ENCODE results near the gene VPS9D1. TPM values are rescaled to one million over a fixed set of nuclear protein-coding genes. Genes with fewer than 3 reads are reported as not detected.

The VPS9D1 gene
- total and polyA plus RNA-seq, 10 of the 15 experiments (the other 5 are each of a cell fraction or from before 2014, with no cell fraction given): 0.65 to 4.2 (median 1.1) TPM

DNA sequence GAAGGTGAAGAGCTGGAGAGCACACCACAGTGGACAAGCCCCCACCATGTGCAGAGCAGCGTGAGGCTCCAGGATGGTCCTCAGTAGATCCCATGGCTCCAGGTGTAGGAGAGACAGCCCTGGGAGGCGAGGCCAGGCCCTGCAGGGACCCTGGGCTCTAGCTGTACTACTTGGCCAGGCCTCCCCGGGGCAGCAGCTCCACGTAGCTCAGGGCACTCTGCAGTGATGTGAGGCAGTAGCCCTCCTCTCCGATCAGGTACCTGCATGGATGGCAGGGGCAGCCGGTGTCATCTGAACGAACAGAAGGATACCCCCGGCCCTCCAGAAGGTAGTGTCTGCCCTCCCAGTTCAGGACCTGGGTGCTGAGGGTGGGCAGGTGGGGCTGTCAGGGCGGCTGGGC lies 13.0 kb downstream of the VPS9D1 start:
- Histone ChIP-seq H3K4me1 (ENCODE audit: control insufficient read depth, insufficient read depth, low read length) (no peaks in the 10 kb centered on the region), H3K4me3 (no peak overlapping the region), H3K27ac (ENCODE audit: control insufficient read depth, insufficient read depth) (no peak overlapping the region), H3K9ac (ENCODE audit: control insufficient read depth, insufficient read depth, low read length) (no peak overlapping the region), H3K79me2 (ENCODE audit: control insufficient read depth, insufficient read depth, low read length) (peaks cover 6% of the 10 kb centered on the region), H3K36me3 (ENCODE audit: control insufficient read depth in 2 of 2, insufficient read depth in 2 of 2, low read length in 1 of 2) (no peaks in the 10 kb centered on the region), H4K20me1 (ENCODE audit: control insufficient read depth, insufficient read depth) (no peaks in the 10 kb centered on the region), H2AFZ (ENCODE audit: control insufficient read depth, low read depth, low read length) (no peak overlapping the region), H3K9me3 (replicated peaks; ENCODE audit: control insufficient read depth, insufficient read depth, low read length) (no peaks in the 10 kb centered on the region), H3K27me3 (replicated peaks in 1 of 2; ENCODE audit: control insufficient read depth in 2 of 2, insufficient read depth in 2 of 2, low read length in 1 of 2) (no peaks in the 10 kb centered on the region), H3K4me2 (ENCODE audit: control insufficient read depth, insufficient read depth) (no peak overlapping the region)
- no peak for DNase-seq (ENCODE audit: low read depth, low spot score)
- CTCF ChIA-PET: interaction anchor here (3.1 to 5.4 kb wide), 3 partner anchors 13 to 154 kb away, joined by 12 to 119 read pairs (median 82); partner anchors contain the start of gene VPS9D1
- 50% methylated on average over 9 of the region's 9 CpGs for WGBS (ENCODE audit: insufficient coverage, insufficient replicate concordance, low lambda C conversion rate, missing lambda C conversion rate)
- POLR2A ChIA-PET: no interaction called here
- RAD21 ChIA-PET (ENCODE audit: unreplicated experiment): interaction anchor here (0.8 to 2.4 kb wide), 4 partner anchors 86 to 203 kb away, joined by 3 to 60 read pairs (median 7); no protein-coding TSS in a partner anchor
- intact Hi-C loops (cut with micrococcal nuclease; ENCODE audit: unreplicated experiment) (loop anchor here (10.0 kb wide), 1 partner anchor 207 kb away; the partner anchor contains the start of gene MC1R), in situ Hi-C loops (cut with MboI) (loop anchor here (10.0 kb wide), 1 partner anchor 87 kb away; no protein-coding TSS in a partner anchor)
- no TSS peak for BruUV-seq (replicated peaks)
- ATAC-seq: no peak
- TF ChIP-seq SRF (IDR thresholded peaks at IDR 0.05; ENCODE audit: low read depth in 2 of 2, low read length in 2 of 2) (no peak), BRCA1 (IDR thresholded peaks at IDR 0.05; ENCODE audit: low read depth, low read length) (no peak), MYC (IDR thresholded peaks at IDR 0.05; ENCODE audit: insufficient read depth, insufficient read length, insufficient replicate concordance, low read length, severe bottlenecking) (no peak), GABPA (IDR thresholded peaks at IDR 0.05; ENCODE audit: low read depth) (no peak), STAT1 (conservative IDR thresholded peaks at IDR 0.05) (no peak), ZNF217 (IDR thresholded peaks at IDR 0.05) (no peak), JUND (IDR thresholded peaks at IDR 0.05; ENCODE audit: low read depth, low read length) (no peak), NFYA (IDR thresholded peaks at IDR 0.05; ENCODE audit: borderline replicate concordance, low read depth, low read length) (no peak), NFYB (IDR thresholded peaks at IDR 0.05; ENCODE audit: insufficient read depth, low read depth, low read length) (no peak), SREBF1 (IDR thresholded peaks at IDR 0.05; ENCODE audit: low read length) (no peak)
- TF ChIP-seq, protein P1, sequence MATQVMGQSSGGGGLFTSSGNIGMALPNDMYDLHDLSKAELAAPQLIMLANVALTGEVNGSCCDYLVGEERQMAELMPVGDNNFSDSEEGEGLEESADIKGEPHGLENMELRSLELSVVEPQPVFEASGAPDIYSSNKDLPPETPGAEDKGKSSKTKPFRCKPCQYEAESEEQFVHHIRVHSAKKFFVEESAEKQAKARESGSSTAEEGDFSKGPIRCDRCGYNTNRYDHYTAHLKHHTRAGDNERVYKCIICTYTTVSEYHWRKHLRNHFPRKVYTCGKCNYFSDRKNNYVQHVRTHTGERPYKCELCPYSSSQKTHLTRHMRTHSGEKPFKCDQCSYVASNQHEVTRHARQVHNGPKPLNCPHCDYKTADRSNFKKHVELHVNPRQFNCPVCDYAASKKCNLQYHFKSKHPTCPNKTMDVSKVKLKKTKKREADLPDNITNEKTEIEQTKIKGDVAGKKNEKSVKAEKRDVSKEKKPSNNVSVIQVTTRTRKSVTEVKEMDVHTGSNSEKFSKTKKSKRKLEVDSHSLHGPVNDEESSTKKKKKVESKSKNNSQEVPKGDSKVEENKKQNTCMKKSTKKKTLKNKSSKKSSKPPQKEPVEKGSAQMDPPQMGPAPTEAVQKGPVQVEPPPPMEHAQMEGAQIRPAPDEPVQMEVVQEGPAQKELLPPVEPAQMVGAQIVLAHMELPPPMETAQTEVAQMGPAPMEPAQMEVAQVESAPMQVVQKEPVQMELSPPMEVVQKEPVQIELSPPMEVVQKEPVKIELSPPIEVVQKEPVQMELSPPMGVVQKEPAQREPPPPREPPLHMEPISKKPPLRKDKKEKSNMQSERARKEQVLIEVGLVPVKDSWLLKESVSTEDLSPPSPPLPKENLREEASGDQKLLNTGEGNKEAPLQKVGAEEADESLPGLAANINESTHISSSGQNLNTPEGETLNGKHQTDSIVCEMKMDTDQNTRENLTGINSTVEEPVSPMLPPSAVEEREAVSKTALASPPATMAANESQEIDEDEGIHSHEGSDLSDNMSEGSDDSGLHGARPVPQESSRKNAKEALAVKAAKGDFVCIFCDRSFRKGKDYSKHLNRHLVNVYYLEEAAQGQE (IDR thresholded peaks at IDR 0.05; ENCODE audit: low read depth, low read length): no peak
- FAIRE-seq: no peak
- SMC1A ChIA-PET (ENCODE audit: uncharacterized antibody, unreplicated experiment): interaction anchor here (1.0 to 4.7 kb wide), 2 partner anchors 53 to 153 kb away, joined by 3 to 44 read pairs; no protein-coding TSS in a partner anchor

All from GM12878 (cell line).